PC-9 (cell line): ENCODE data around the gene CTR9.

Source experiments
- CTCF ChIP-seq: fragments of 200-600 bp; sonication (generic); conservative IDR thresholded peaks from 2 replicates; pipeline ENCODE4 v1.6.1; 2017; ENCODE audit warnings: mixed run types, antibody characterized with exemption, mild to moderate bottlenecking, moderate library complexity
- EZH2 ChIP-seq: fragments of 200-600 bp; sonication (generic); IDR thresholded peaks from 2 replicates; pipeline ENCODE4 v1.8.0; 2017; ENCODE audit warnings: antibody characterized with exemption, low read depth

GRCh38 chr11:10752061-10752460, 1.0 kb downstream of the CTR9 start:
- TF ChIP-seq CTCF (no peak), EZH2 (no peak)
